Activated naive CD8-positive, alpha-beta T cell treated with anti-CD3 and anti-CD28 coated beads, Interleukin-2, amount 50 U/mL, for 24 hours (primary cell): Measurements from ENCODE around the gene PLTP.
A peak's percentile ranks its signal among the peaks of the same experiment; 100 is the strongest.

Experiments
- ATAC-seq: fragments of 150-1000 bp; cut with Tn5 transposase; one replicate; pipeline ENCODE4 v1.10.0; 2021
- DNase-seq: peaks from one replicate; pipeline ENCODE4 v3.0.0; 2021
- H3K27ac Mint-ChIP-seq: one replicate; pipeline ENCODE4 v1.8.0; 2021; ENCODE audit warnings: mild to moderate bottlenecking, mixed read lengths
- H3K27me3 Mint-ChIP-seq: one replicate; pipeline ENCODE4 v1.8.0; 2021; ENCODE audit warnings: mixed read lengths
- H3K36me3 Mint-ChIP-seq: one replicate; pipeline ENCODE4 v1.8.0; 2021; ENCODE audit warnings: low read depth, mixed read lengths
- H3K4me1 Mint-ChIP-seq: one replicate; pipeline ENCODE4 v1.8.0; 2021; ENCODE audit warnings: mixed read lengths
- H3K4me3 Mint-ChIP-seq: one replicate; pipeline ENCODE4 v1.8.0; 2021; ENCODE audit warnings: mild to moderate bottlenecking, moderate library complexity, mixed read lengths
- H3K9me3 Mint-ChIP-seq: one replicate; pipeline ENCODE4 v1.8.0; 2021; ENCODE audit warnings: mixed read lengths

PLTP gene

DNA sequence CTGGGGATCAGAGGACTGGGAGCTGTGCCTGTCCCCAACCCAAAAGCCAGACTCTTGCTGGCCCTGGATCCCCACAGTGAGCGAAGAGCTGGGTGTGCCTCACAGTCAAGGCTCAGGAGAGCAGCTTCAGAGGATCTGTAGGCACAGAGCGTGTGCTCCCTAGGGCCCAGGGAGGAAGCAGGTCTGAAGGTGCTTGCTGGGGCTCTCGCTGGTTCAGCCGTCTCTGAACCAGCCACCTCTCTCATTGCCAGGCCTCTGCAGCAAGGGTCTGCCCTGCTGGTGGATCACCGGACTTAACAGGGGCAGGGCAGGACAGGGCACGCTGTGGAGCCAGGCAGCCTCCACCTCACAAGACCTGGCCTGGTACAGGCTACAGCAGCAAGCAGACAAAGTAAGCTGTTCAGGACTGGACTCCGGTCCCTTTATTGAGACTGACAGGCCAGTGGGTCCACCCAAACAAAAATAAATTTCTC is 36.3 kb upstream of the PLTP start:
- Mint-ChIP-seq H3K4me1 (peaks cover 22% of the 10 kb centered on the region), H3K9me3 (no peaks in the 10 kb centered on the region), H3K27me3 (no peaks in the 10 kb centered on the region), H3K4me3 (no peak overlapping the region), H3K27ac (no peak overlapping the region), H3K36me3 (peaks cover 20% of the 10 kb centered on the region)
- no peak for ATAC-seq
- DNase-seq = no peak

DNA sequence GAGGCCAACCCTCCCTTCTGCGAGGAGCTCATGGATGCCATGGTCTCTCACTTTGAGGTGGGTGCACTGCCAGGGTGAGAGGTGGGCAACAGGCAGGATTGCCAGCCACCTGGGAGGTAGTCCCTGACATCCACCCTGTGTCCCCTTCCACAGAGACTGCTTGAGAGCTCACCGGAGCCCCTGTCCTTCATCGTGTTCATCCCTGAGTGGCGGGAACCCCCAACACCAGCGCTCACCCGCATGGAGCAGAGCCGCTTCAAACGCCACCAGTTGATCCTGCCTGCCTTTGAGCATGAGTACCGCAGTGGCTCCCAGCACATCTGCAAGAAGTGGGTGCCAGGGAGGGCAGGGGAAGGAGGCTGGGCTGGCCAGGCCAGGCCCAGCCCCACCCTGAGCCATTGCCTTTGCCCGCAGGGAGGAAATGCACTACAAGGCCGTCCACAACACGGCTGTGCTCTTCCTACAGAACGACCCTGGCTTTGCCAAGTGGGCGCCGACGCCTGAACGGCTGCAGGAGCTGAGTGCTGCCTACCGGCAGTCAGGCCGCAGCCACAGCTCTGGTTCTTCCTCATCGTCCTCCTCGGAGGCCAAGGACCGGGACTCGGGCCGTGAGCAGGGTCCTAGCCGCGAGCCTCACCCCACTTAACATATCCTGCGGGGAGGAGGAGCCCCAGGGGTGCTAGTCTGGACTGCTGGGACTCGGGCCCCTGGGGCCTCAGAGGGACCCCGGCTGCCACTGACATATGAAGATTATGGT is 35.3 kb upstream of the PLTP start:
- H3K36me3 Mint-ChIP-seq = peaks cover 20% of the 10 kb centered on the region
- no peak overlapping the region for H3K27ac Mint-ChIP-seq

DNA sequence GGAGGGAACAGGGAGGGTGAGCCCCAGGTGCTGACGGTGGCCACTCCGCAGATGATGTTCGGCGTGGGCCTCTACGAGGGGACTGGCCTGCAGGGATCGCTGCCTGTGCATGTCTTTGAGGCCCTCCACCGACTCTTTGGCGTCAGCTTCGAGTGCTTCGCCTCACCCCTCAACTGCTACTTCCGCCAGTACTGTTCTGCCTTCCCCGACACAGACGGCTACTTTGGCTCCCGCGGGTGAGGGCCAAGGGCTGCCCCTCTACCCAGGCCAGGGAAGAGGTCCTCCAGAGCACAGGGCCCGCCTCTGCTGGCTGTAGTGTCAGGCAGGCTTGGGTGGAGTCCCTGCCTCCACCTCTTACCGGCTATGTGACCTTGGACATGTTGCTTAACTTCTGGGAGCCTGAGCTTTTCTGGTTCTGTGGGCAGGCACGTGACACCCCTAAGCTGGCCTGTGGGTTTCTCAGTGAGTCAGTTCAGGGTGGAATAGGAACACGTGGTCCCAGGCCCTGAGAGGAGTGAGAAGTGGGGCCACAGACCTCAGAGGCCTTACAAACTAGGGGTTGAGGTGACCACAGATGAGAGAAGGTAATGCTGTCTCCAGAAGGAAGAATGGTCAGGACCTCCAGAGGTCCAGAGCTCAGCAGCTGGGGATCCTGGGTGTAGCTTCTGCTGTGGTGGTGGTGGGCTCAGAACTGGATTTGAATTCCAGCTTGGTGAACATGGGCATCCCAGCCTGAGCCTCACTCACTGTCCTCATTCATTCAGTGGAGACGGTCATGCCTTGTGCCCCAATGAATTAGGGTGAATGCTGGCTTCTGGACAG is 34.4 kb upstream of the PLTP start:
- peak overlapping the region; percentile 79 for H3K27ac Mint-ChIP-seq
- peak; percentile 52 for DNase-seq
- no peaks in the 10 kb centered on the region for H3K27me3 Mint-ChIP-seq
- H3K36me3 Mint-ChIP-seq = peaks cover 16% of the 10 kb centered on the region
- peak; percentile 68 for ATAC-seq
- no peaks in the 10 kb centered on the region for H3K9me3 Mint-ChIP-seq
- H3K4me3 Mint-ChIP-seq = no peak overlapping the region
- peaks cover 22% of the 10 kb centered on the region for H3K4me1 Mint-ChIP-seq

More for the DNA sequence above, 35.3 kb upstream of the PLTP start:
- ATAC-seq (no peak), DNase-seq (no peak)
- Mint-ChIP-seq H3K4me3 (no peak overlapping the region), H3K4me1 (peaks cover 22% of the 10 kb centered on the region), H3K27me3 (no peaks in the 10 kb centered on the region), H3K9me3 (no peaks in the 10 kb centered on the region)

DNA sequence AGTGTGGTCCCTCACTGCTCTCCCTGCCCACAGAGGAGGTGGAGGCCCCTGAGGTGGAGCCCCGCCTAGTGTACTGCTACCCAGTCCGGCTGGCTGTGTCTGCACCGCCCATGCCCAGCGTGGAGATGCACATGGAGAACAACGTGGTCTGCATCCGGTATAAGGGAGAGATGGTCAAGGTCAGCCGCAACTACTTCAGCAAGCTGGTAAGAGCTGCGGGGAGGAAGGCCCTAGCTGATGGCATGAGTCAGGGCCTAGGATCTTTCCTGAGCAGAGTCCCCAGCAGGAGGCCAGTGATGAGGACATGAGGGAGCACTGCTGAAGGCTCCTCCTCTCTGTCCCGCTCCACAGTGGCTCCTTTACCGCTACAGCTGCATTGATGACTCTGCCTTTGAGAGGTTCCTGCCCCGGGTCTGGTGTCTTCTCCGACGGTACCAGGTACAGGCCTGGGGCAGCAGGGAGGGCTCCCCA is 33.8 kb upstream of the PLTP start:
- Mint-ChIP-seq H3K4me1 (peaks cover 22% of the 10 kb centered on the region), H3K4me3 (no peak overlapping the region), H3K36me3 (peaks cover 16% of the 10 kb centered on the region), H3K9me3 (no peaks in the 10 kb centered on the region), H3K27ac (peak overlapping the region; percentile 79), H3K27me3 (no peaks in the 10 kb centered on the region)
- no peak for DNase-seq
- no peak for ATAC-seq

DNA sequence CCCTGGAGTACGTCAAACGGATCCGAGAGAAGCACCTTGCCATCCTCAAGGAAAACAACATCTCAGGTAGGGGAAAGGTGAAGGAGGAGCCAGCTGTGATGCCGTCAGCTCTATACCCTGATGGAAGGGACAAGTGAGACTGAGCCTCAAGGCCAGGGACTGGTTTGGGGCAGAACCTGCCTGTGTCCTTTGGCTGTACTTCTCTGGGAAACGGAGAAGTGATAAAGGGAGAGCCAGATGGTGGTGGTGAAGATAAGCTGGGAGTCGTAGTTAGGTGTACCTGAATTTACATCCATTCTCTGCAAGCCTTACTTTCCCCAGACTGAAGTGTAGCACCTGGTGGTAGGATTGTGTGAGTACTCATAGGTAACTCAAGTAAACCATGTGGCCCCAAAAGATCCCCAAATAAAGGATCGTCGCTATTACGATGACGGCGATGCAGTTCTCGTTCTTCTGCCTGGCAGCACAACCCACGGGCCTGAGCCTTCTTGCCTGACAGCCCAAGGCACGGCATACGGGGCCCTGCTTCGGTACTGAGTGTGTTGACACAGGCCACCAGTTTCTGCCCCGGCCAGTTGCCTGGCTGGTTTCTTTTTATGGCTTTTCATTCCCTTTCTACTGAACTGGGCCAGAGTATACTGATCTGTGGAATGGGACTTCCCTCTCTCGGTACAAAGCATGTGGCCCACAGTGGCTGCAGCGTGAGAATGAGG is 33.2 kb upstream of the PLTP start:
- Mint-ChIP-seq H3K4me1 (peaks cover 22% of the 10 kb centered on the region), H3K27me3 (no peaks in the 10 kb centered on the region), H3K4me3 (no peak overlapping the region), H3K36me3 (peaks cover 16% of the 10 kb centered on the region), H3K9me3 (no peaks in the 10 kb centered on the region), H3K27ac (peak overlapping the region; percentile 62)
- ATAC-seq (no peak), DNase-seq (no peak)

DNA sequence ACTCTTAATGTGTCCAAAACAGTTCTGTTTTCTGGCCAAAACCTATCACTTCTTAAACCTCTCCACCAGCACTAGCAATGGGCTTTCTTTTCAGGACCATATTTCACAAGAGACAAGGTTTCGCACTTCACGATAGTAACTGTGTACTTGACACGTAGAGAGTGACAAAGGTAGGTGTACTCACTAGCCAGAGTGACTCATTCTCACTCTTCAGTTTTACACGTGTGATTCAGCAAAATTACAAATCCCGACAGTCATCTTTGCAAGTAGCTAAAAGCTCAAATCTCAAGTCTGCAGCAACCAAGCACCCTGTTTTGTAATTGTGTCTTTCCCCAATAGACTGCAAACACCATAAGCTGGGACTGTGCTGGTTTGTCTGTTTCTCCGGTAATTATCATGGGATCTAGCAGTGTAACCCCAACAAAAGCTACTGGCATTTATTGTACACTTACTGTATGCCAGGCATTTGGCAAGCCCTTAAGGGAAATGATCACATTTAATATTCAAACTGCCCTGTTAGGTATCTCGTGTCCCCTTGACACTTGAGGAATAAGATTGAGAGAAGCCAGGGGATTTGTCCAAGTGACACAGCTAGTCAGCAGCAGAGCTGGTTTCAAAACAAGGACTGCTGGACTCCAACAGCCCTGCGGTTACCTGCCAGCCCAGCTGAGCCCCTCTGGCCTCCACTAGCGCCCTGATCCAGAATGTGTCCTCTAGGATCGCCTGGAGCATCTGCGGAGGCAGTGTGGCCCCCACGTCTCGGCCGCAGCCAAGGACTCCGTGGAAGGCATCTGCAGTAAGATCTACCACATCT is 32.4 kb upstream of the PLTP start:
- DNase-seq = no peak
- Mint-ChIP-seq H3K27ac (peak overlapping the region; percentile 33), H3K27me3 (no peaks in the 10 kb centered on the region), H3K9me3 (no peaks in the 10 kb centered on the region), H3K4me3 (no peak overlapping the region), H3K36me3 (peaks cover 18% of the 10 kb centered on the region), H3K4me1 (peaks cover 22% of the 10 kb centered on the region)
- ATAC-seq = no peak

- DNase-seq = no peak
- ATAC-seq = no peak
- H3K36me3 Mint-ChIP-seq = peaks cover 12% of the 10 kb centered on the region
- peak overlapping the region; percentile 33 for H3K27ac Mint-ChIP-seq
- H3K27me3 Mint-ChIP-seq = no peaks in the 10 kb centered on the region
- no peak overlapping the region for H3K4me3 Mint-ChIP-seq
- no peaks in the 10 kb centered on the region for H3K9me3 Mint-ChIP-seq
- H3K4me1 Mint-ChIP-seq = peaks cover 22% of the 10 kb centered on the region
Measured at GRCh38 chr20:45943613-45944012, 31.7 kb upstream of the PLTP start.

DNA sequence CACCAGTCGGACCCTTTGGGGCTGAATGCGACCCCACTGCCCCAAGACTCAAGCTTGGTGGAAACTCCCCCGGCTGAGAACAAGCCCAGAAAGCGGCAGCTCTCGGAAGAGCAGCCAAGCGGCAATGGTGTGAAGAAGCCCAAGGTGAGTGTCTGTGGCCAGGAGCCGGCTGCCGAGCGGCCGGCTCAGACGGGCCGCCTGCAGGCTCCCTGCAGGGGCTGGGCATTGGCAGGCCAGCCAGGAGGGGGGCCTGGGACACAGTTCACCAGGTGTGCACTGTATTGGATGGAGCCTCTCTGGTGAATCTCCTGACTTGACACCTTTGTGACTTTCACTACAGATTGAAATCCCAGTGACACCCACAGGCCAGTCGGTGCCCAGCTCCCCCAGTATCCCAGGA is 28.5 kb upstream of the PLTP start:
- Mint-ChIP-seq H3K36me3 (peaks cover 28% of the 10 kb centered on the region), H3K4me1 (peaks cover 37% of the 10 kb centered on the region), H3K27me3 (no peaks in the 10 kb centered on the region), H3K4me3 (no peak overlapping the region), H3K9me3 (no peaks in the 10 kb centered on the region), H3K27ac (no peak overlapping the region)
- ATAC-seq (no peak), DNase-seq (no peak)

GRCh38 chr20:45940053-45940452 is 28.1 kb upstream of the PLTP start:
- H3K27me3 Mint-ChIP-seq = peaks cover 2% of the 10 kb centered on the region

GRCh38 chr20:45938727-45939438 is 26.9 kb upstream of the PLTP start:
- Mint-ChIP-seq H3K4me1 (peaks cover 35% of the 10 kb centered on the region), H3K4me3 (no peak overlapping the region), H3K27me3 (peaks cover 2% of the 10 kb centered on the region), H3K36me3 (peaks cover 23% of the 10 kb centered on the region), H3K9me3 (no peaks in the 10 kb centered on the region), H3K27ac (peak overlapping the region; percentile 68)
- DNase-seq (peak; percentile 15), ATAC-seq (no peak)

More at GRCh38 chr20:45940053-45940452, 28.1 kb upstream of the PLTP start:
- ATAC-seq (no peak), DNase-seq (no peak)
- no peak overlapping the region for H3K27ac Mint-ChIP-seq
- no peaks in the 10 kb centered on the region for H3K9me3 Mint-ChIP-seq
- H3K36me3 Mint-ChIP-seq = peaks cover 28% of the 10 kb centered on the region
- H3K4me1 Mint-ChIP-seq = peaks cover 39% of the 10 kb centered on the region
- H3K4me3 Mint-ChIP-seq = no peak overlapping the region

DNA sequence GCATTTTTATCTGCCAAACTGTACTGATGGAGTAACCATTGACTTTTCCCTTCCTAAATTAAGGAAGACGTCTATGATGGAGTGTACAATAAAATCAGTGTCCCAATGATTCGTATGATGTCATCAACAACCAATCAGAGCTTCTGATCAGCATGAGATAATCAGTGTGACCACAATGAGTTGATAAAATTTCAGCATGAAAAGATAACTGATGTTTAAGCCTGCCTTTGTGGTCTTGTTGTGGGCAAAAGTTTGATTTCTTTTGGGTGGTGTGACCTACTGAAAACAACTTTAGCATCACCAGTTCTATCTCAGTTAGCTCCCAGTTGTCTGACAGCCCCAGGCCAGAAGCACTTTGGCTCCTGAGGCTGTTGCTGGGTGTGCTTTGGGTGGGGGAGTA is 25.8 kb upstream of the PLTP start:
- H3K4me3 Mint-ChIP-seq = no peak overlapping the region
- H3K9me3 Mint-ChIP-seq = no peaks in the 10 kb centered on the region
- H3K27ac Mint-ChIP-seq = peak overlapping the region; percentile 68
- H3K36me3 Mint-ChIP-seq = peaks cover 23% of the 10 kb centered on the region
- H3K27me3 Mint-ChIP-seq = peaks cover 2% of the 10 kb centered on the region
- H3K4me1 Mint-ChIP-seq = peaks cover 35% of the 10 kb centered on the region
- DNase-seq (no peak), ATAC-seq (no peak)

- H3K36me3 Mint-ChIP-seq = peaks cover 23% of the 10 kb centered on the region
- H3K9me3 Mint-ChIP-seq = no peaks in the 10 kb centered on the region
- peak overlapping the region; percentile 95 for H3K27ac Mint-ChIP-seq
- ATAC-seq (no peak), DNase-seq (no peak)
- H3K4me1 Mint-ChIP-seq = peaks cover 35% of the 10 kb centered on the region
- peak overlapping the region; percentile 98 for H3K4me3 Mint-ChIP-seq
- peaks cover 2% of the 10 kb centered on the region for H3K27me3 Mint-ChIP-seq
Measured at GRCh38 chr20:45935416-45936046, 23.6 kb upstream of the PLTP start.
